HepG2 (cell line): Measurements from ENCODE around the gene TM4SF1. TPM values are rescaled to one million over a fixed set of nuclear protein-coding genes. Genes with fewer than 3 reads are reported as not detected.

Experiments used
- ATAC-seq: fragments of 200-7000 bp; cut with Tn5 transposase; 3 replicates; pipeline ENCODE4 v1.9.1; 2020; ENCODE audit warnings: mild to moderate bottlenecking, moderate library complexity
- BruUV-seq: library from RNA; stranded (reverse); fragments of 400-500 nt; replicated peaks from 2 replicates; lab custom pipeline; 2021; lab: Mats Ljungman, UMichigan
- CTCF ChIA-PET: fragments of 300-600 bp; formaldehyde crosslinking; extraction: SDS; loops from one replicate; lab custom pipeline; 2021; ENCODE audit warnings: low total read pairs, inconsistent platforms, low intra/inter-chr PET ratio; lab: Yijun Ruan, JAX
- POLR2A ChIA-PET: fragments of 350-600 bp; sonication (Branson Sonifier 250); formaldehyde crosslinking; loops from one replicate; lab custom pipeline; 2020; ENCODE audit warnings: antibody characterized with exemption, inconsistent platforms; lab: Yijun Ruan, JAX
- DNase-seq: peaks from one replicate; pipeline ENCODE4 v3.0.0-alpha.2; 2015; ENCODE audit warnings: low spot score
- FAIRE-seq: peaks from 3 replicates; lab custom pipeline; 2011; peaks lifted over from hg19 to GRCh38; lab: Jason Lieb, UNC
- H2AFZ ChIP-seq: one replicate; pipeline ENCODE4 v1.6.1; 2011; ENCODE audit warnings: low read length, inconsistent platforms
- H3K27ac ChIP-seq: fragments of 300-600 bp; 3 replicates; pipeline ENCODE4 v1.8.0; 2011; ENCODE audit warnings: mixed run types, mild to moderate bottlenecking, mixed read lengths, low read length, inconsistent platforms; ENCODE audit not compliant: insufficient read depth; ENCODE audit errors: extremely low read length
- H3K27me3 ChIP-seq, 2 experiments: fragments of 200-600 bp in 1 of 2; 2 replicates in 1 of 2; 3 replicates in 1 of 2; pipeline versions ENCODE4 v1.6.0 to v1.8.0; 2011; ENCODE audit warnings: low read length in 2 of 2, mild to moderate bottlenecking in 2 of 2, moderate library complexity in 2 of 2, inconsistent platforms in 1 of 2; ENCODE audit not compliant: insufficient read depth in 2 of 2, control insufficient read depth in 1 of 2
- H3K36me3 ChIP-seq, 2 experiments: fragments of 200-600 bp in 1 of 2; replicated peaks in 1 of 2; 2 replicates in 1 of 2; 3 replicates in 1 of 2; pipeline versions ENCODE4 v1.5.1 to v1.8.0; 2011; ENCODE audit warnings: low read length in 2 of 2, inconsistent platforms in 1 of 2; ENCODE audit not compliant: insufficient read depth in 2 of 2, control insufficient read depth in 1 of 2
- H3K4me1 ChIP-seq: 2 replicates; pipeline ENCODE4 v1.5.1; 2012; ENCODE audit warnings: low read length, inconsistent platforms; ENCODE audit not compliant: insufficient read depth
- H3K4me2 ChIP-seq: 2 replicates; pipeline ENCODE4 v1.6.0; 2011; ENCODE audit warnings: low read depth, low read length, inconsistent platforms
- H3K4me3 ChIP-seq, 3 experiments: fragments of 200-600 bp in 1 of 3; sonication (generic), shearing (Covaris generic) in 1 of 3; replicated peaks in 1 of 3; 2 replicates each; pipeline ENCODE4 v1.5.1; 2011 to 2016; ENCODE audit warnings: low read length in 3 of 3, inconsistent platforms in 2 of 3, low read depth in 2 of 3, mild to moderate bottlenecking in 2 of 3, control low read depth in 1 of 3, mixed read lengths in 1 of 3; ENCODE audit not compliant: insufficient read depth in 1 of 3
- H3K79me2 ChIP-seq: one replicate; pipeline ENCODE4 v1.6.1; 2011; ENCODE audit warnings: low read length, inconsistent platforms; ENCODE audit not compliant: insufficient read depth
- H3K9ac ChIP-seq: 2 replicates; pipeline ENCODE4 v1.6.0; 2011; ENCODE audit warnings: mild to moderate bottlenecking, low read depth, low read length, inconsistent platforms; ENCODE audit not compliant: insufficient read depth
- H3K9me3 ChIP-seq: 2 replicates; pipeline ENCODE4 v1.5.1; 2012; ENCODE audit warnings: mild to moderate bottlenecking, low read length
- H4K20me1 ChIP-seq: 2 replicates; pipeline ENCODE4 v1.6.0; 2011; ENCODE audit warnings: inconsistent platforms, mild to moderate bottlenecking, low read length, moderate library complexity; ENCODE audit not compliant: insufficient read depth
- E2F1 ChIP-seq: sonication (generic); formaldehyde crosslinking; IDR thresholded peaks from 2 replicates; pipeline ENCODE4 v1.5.0; 2020; ENCODE audit warnings: missing genetic modification reagents
- HNRNPUL1 ChIP-seq: fragments of 200-400 bp; formaldehyde crosslinking; IDR thresholded peaks from 2 replicates; pipeline ENCODE4 v1.6.1; 2017; ENCODE audit warnings: low read depth, mild to moderate bottlenecking, low read length, moderate library complexity
- HOXA3 ChIP-seq: sonication (generic); formaldehyde crosslinking; IDR thresholded peaks from 2 replicates; pipeline ENCODE4 v1.5.0; 2020; ENCODE audit warnings: missing genetic modification reagents
- KLF9 ChIP-seq: IDR thresholded peaks from 2 replicates; pipeline ENCODE4 v1.6.1; 2016; ENCODE audit warnings: low read depth
- MZF1 ChIP-seq: sonication (generic); formaldehyde crosslinking; IDR thresholded peaks from 2 replicates; pipeline ENCODE4 v1.8.1; 2023; ENCODE audit warnings: mild to moderate bottlenecking, missing genetic modification reagents, borderline replicate concordance
- NR2C2 ChIP-seq: sonication (generic); formaldehyde crosslinking; IDR thresholded peaks from 2 replicates; pipeline ENCODE4 v1.4.0; 2020; ENCODE audit warnings: missing genetic modification reagents, mild to moderate bottlenecking, moderate library complexity, borderline replicate concordance
- ZNF232 ChIP-seq: sonication (generic); formaldehyde crosslinking; IDR thresholded peaks from 2 replicates; pipeline ENCODE4 v1.4.0; 2020; ENCODE audit warnings: missing genetic modification reagents, borderline replicate concordance
- ZNF331 ChIP-seq: sonication (generic); formaldehyde crosslinking; IDR thresholded peaks from 2 replicates; pipeline ENCODE4 v1.4.0; 2020; ENCODE audit warnings: missing genetic modification reagents
- ZNF839 ChIP-seq: sonication (generic); formaldehyde crosslinking; IDR thresholded peaks from 2 replicates; pipeline ENCODE4 v1.4.0; 2020; ENCODE audit warnings: missing genetic modification reagents, mild to moderate bottlenecking, borderline replicate concordance
- WGBS: methylation state at CpG from one replicate; pipeline ENCODE4 v1.1.6; 2017; ENCODE audit warnings: low lambda C conversion rate; 5-methylcytosine and 5-hydroxymethylcytosine counted together
- in situ Hi-C: cut with HindIII; loops from 2 replicates; pipeline ENCODE4 v1.10.0; 2017; ENCODE audit warnings: low pct_unique_long_range_greater_than_20kb; ENCODE audit not compliant: extremely low pct_ligation_motif_present
- intact Hi-C: fragments of 100-400 bp; cut with micrococcal nuclease; formaldehyde crosslinking; loops from one replicate; pipeline ENCODE4 v1.10.0; 2022; ENCODE audit not compliant: unreplicated experiment
- polyA plus RNA-seq, 8 experiments: library from polyadenylated mRNA; depleted of rRNA in 3 of 8; stranded (reverse) in 7 of 8; unstranded in 1 of 8; fragments of >200 nt; fragmentation: Illumina TruSeq in 4 of 8; extraction: Trizol in 4 of 8; gene quantifications; 2 replicates each; pipeline versions ENCODE4 v1.2.1 to v1.2.3, GENCODE V29; 2011 to 2016; ENCODE audit warnings: low read depth in 4 of 8, missing spikeins in 1 of 8, mixed read lengths in 1 of 8; ENCODE audit not compliant: insufficient read depth in 1 of 8
- total RNA-seq, 5 experiments: library from RNA; depleted of rRNA; stranded (reverse); fragments of >200 nt; fragmentation: Illumina TruSeq; extraction: Trizol; gene quantifications; 2 replicates each; pipeline ENCODE4 v1.2.3, GENCODE V29; 2016; ENCODE audit warnings: low read depth in 1 of 5
- TF ChIP-seq, protein P1 (sequence below): sonication (generic); formaldehyde crosslinking; IDR thresholded peaks from 2 replicates; pipeline ENCODE4 v1.5.0; 2020; ENCODE audit warnings: mild to moderate bottlenecking, missing genetic modification reagents
- TF ChIP-seq, protein P2 (sequence below): sonication (generic); formaldehyde crosslinking; IDR thresholded peaks from 2 replicates; pipeline ENCODE4 v1.4.0; 2020; ENCODE audit warnings: missing genetic modification reagents, borderline replicate concordance

TM4SF1 gene
- total and polyA plus RNA-seq, 2 of the 13 experiments (the other 11 are each of a cell fraction or from before 2014, with no cell fraction given), result 431 to 1,359 TPM

DNA sequence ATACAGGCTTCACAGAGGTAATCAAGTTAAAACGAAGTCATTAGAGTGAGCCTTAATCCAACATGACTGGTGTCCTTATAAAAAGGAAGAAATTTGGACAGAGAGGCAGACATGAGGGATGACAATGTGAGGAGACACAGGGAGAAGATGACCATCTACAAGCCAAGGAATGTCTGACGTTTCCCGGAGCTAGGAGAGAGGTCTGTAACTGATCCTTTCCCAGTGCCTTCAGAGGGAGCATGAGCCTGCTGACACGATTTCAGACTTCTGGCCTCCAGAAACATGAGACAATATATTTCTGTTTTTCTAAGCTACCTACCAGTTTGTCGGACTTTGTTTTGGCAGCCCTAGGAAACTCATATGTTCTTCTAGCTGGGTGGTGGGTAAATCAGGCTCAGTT is 15.1 kb downstream of the TM4SF1 start:
- no peaks in the 10 kb centered on the region for H3K9me3 ChIP-seq
- 93% methylated on average over 5 of the region's 5 CpGs for WGBS
- no peaks in the 10 kb centered on the region for H3K36me3 ChIP-seq
- H3K27me3 ChIP-seq, result no peaks in the 10 kb centered on the region
- H3K4me3 ChIP-seq, result no peak overlapping the region
- ATAC-seq, result no peak
- in situ Hi-C loops, result no loop called here
- no TSS peak for BruUV-seq
- TF ChIP-seq HOXA3 (CRISPR knock-in tag) (no peak), ZNF331 (no peak), KLF9 (CRISPR knock-in tag) (no peak), E2F1 (CRISPR knock-in tag) (no peak), HNRNPUL1 (no peak), NR2C2 (no peak), ZNF839 (CRISPR knock-in tag) (no peak), MZF1 (CRISPR knock-in tag) (no peak), ZNF232 (CRISPR knock-in tag) (no peak)
- TF ChIP-seq, protein P1, sequence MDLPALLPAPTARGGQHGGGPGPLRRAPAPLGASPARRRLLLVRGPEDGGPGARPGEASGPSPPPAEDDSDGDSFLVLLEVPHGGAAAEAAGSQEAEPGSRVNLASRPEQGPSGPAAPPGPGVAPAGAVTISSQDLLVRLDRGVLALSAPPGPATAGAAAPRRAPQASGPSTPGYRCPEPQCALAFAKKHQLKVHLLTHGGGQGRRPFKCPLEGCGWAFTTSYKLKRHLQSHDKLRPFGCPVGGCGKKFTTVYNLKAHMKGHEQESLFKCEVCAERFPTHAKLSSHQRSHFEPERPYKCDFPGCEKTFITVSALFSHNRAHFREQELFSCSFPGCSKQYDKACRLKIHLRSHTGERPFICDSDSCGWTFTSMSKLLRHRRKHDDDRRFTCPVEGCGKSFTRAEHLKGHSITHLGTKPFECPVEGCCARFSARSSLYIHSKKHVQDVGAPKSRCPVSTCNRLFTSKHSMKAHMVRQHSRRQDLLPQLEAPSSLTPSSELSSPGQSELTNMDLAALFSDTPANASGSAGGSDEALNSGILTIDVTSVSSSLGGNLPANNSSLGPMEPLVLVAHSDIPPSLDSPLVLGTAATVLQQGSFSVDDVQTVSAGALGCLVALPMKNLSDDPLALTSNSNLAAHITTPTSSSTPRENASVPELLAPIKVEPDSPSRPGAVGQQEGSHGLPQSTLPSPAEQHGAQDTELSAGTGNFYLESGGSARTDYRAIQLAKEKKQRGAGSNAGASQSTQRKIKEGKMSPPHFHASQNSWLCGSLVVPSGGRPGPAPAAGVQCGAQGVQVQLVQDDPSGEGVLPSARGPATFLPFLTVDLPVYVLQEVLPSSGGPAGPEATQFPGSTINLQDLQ (CRISPR knock-in tag), result no peak
- TF ChIP-seq, protein P2, sequence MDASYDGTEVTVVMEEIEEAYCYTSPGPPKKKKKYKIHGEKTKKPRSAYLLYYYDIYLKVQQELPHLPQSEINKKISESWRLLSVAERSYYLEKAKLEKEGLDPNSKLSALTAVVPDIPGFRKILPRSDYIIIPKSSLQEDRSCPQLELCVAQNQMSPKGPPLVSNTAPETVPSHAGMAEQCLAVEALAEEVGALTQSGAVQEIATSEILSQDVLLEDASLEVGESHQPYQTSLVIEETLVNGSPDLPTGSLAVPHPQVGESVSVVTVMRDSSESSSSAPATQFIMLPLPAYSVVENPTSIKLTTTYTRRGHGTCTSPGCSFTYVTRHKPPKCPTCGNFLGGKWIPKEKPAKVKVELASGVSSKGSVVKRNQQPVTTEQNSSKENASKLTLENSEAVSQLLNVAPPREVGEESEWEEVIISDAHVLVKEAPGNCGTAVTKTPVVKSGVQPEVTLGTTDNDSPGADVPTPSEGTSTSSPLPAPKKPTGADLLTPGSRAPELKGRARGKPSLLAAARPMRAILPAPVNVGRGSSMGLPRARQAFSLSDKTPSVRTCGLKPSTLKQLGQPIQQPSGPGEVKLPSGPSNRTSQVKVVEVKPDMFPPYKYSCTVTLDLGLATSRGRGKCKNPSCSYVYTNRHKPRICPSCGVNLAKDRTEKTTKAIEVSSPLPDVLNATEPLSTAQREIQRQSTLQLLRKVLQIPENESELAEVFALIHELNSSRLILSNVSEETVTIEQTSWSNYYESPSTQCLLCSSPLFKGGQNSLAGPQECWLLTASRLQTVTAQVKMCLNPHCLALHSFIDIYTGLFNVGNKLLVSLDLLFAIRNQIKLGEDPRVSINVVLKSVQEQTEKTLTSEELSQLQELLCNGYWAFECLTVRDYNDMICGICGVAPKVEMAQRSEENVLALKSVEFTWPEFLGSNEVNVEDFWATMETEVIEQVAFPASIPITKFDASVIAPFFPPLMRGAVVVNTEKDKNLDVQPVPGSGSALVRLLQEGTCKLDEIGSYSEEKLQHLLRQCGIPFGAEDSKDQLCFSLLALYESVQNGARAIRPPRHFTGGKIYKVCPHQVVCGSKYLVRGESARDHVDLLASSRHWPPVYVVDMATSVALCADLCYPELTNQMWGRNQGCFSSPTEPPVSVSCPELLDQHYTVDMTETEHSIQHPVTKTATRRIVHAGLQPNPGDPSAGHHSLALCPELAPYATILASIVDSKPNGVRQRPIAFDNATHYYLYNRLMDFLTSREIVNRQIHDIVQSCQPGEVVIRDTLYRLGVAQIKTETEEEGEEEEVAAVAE, result no peak
- TF ChIP-seq, all 625 proteins: peak for 0
- intact Hi-C loops, result no loop called here
- DNase-seq, result no peak
- H3K9ac ChIP-seq, result no peak overlapping the region
- no peak overlapping the region for H2AFZ ChIP-seq
- ChIA-PET POLR2A (interaction anchor here (1.1 to 2.1 kb wide), 2 partner anchors 9 to 23 kb away, joined by 4 to 14 read pairs; no protein-coding TSS in a partner anchor), CTCF (no interaction called here)
- H3K4me2 ChIP-seq, result no peak overlapping the region
- H4K20me1 ChIP-seq, result no peaks in the 10 kb centered on the region
- peaks cover 54% of the 10 kb centered on the region for H3K4me1 ChIP-seq
- no peak overlapping the region for H3K27ac ChIP-seq
- no peaks in the 10 kb centered on the region for H3K79me2 ChIP-seq
- FAIRE-seq, result no peak
